DMS114 treated with DMSO at 0.1 percent for 48 hours (cell line): ENCODE data around the gene DIP2B.
A peak's percentile ranks its signal among the peaks of the same experiment; 100 is the strongest.

Source experiments
- DNase-seq: peaks from one replicate; lab custom pipeline; 2025; ENCODE audit not compliant: unreplicated experiment; lab: John Stamatoyannopoulos, UW

Gene DIP2B

GRCh38 chr12:50725011-50725942 is 220.5 kb downstream of the DIP2B start:
- no peak for DNase-seq

- DNase-seq = no peak
Observed at GRCh38 chr12:50727466-50727865, 222.7 kb downstream of the DIP2B start.

- no peak for DNase-seq
Observed at GRCh38 chr12:50728417-50728816, 223.6 kb downstream of the DIP2B start.

GRCh38 chr12:50728841-50729240 is 224.1 kb downstream of the DIP2B start:
- no peak for DNase-seq

GRCh38 chr12:50732591-50732990 is 227.8 kb downstream of the DIP2B start:
- no peak for DNase-seq

GRCh38 chr12:50733706-50734105 is 228.9 kb downstream of the DIP2B start:
- DNase-seq = no peak

- DNase-seq = peak; percentile 31
Observed at GRCh38 chr12:50734409-50735263, 229.9 kb downstream of the DIP2B start.

- DNase-seq = no peak
Observed at GRCh38 chr12:50739611-50740010, 234.8 kb downstream of the DIP2B start.

- no peak for DNase-seq
Observed at GRCh38 chr12:50740307-50740706, 235.5 kb downstream of the DIP2B start.

- DNase-seq = no peak
Observed at GRCh38 chr12:50742776-50743175, 238.0 kb downstream of the DIP2B start.

GRCh38 chr12:50745861-50746260 is 241.1 kb downstream of the DIP2B start:
- no peak for DNase-seq

- DNase-seq = no peak
Observed at GRCh38 chr12:50746431-50746830, 241.6 kb downstream of the DIP2B start.

GRCh38 chr12:50747817-50748216 is 243.0 kb downstream of the DIP2B start:
- DNase-seq = no peak

- DNase-seq = no peak
Observed at GRCh38 chr12:50749459-50749882, 244.7 kb downstream of the DIP2B start.

GRCh38 chr12:50750366-50750765 is 245.6 kb downstream of the DIP2B start:
- DNase-seq = no peak

- no peak for DNase-seq
Observed at GRCh38 chr12:50751948-50752721, 247.3 kb downstream of the DIP2B start.

GRCh38 chr12:50753232-50753769 is 248.5 kb downstream of the DIP2B start:
- DNase-seq = no peak

GRCh38 chr12:50763639-50764285 is 259.0 kb downstream of the DIP2B start, which contains the start of gene ATF1:
ATF1 (plus strand) TSS chr12:50764101; CDS start chr12:50780146, 16,045 bp downstream.
- DNase-seq = peak; percentile 88

GRCh38 chr12:50764286-50765094 is 259.7 kb downstream of the DIP2B start:
- DNase-seq = peak; percentile 29
